DND-41 (cell line): ENCODE data around the gene OR2W1.

Experiments used
- EZH2 ChIP-seq: IDR thresholded peaks from 3 replicates; pipeline ENCODE4 v1.6.1; 2012; ENCODE audit warnings: borderline replicate concordance, low read depth, mild to moderate bottlenecking, moderate library complexity, low read length, inconsistent platforms; ENCODE audit not compliant: severe bottlenecking
- TF ChIP-seq, protein P1 (sequence below): IDR thresholded peaks from 2 replicates; pipeline ENCODE4 v1.5.1; 2012; ENCODE audit warnings: borderline replicate concordance, low read length, moderate library complexity, mild to moderate bottlenecking; ENCODE audit not compliant: poor library complexity, severe bottlenecking; ENCODE audit errors: extremely low read depth

DNA sequence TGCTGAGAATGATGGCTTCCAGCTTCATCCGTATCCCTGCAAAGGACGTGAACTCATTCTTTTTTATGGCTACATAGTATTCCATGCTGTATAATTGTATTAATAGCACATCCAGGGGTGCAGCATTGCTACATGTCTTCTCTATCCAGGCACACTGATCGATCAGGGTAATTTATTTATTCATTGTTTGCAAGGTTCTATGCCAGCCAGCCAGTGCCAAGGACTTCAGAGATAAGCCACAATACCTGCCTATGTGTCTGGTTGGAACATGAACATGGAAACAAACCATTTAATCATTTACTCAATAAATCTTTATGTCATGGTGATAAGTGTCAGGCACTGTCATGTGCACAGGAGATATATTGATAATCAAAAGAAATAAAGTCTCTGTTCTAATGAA, 48.0 kb upstream of the OR2W1 start:
- TF ChIP-seq EZH2 = no peak
- TF ChIP-seq, protein P1, sequence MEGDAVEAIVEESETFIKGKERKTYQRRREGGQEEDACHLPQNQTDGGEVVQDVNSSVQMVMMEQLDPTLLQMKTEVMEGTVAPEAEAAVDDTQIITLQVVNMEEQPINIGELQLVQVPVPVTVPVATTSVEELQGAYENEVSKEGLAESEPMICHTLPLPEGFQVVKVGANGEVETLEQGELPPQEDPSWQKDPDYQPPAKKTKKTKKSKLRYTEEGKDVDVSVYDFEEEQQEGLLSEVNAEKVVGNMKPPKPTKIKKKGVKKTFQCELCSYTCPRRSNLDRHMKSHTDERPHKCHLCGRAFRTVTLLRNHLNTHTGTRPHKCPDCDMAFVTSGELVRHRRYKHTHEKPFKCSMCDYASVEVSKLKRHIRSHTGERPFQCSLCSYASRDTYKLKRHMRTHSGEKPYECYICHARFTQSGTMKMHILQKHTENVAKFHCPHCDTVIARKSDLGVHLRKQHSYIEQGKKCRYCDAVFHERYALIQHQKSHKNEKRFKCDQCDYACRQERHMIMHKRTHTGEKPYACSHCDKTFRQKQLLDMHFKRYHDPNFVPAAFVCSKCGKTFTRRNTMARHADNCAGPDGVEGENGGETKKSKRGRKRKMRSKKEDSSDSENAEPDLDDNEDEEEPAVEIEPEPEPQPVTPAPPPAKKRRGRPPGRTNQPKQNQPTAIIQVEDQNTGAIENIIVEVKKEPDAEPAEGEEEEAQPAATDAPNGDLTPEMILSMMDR = no peak
